NB4 (cell line): Measurements from ENCODE around the gene MAPK8IP1.

Source experiments
- DNase-seq: peaks from one replicate; pipeline ENCODE4 v3.0.0; 2010; ENCODE audit warnings: low read depth
- H3K4me3 ChIP-seq: one replicate; pipeline ENCODE4 v1.5.1; 2011; ENCODE audit warnings: mild to moderate bottlenecking, low read depth, low read length, moderate library complexity
- CTCF ChIP-seq: IDR thresholded peaks from one replicate; pipeline ENCODE4 v1.5.1; 2012; ENCODE audit warnings: low read depth, low read length
- MAX ChIP-seq: IDR thresholded peaks from 2 replicates; pipeline ENCODE4 v1.6.1; 2011; ENCODE audit warnings: low read depth, low read length
- MYC ChIP-seq: IDR thresholded peaks from 2 replicates; pipeline ENCODE4 v1.6.1; 2011; ENCODE audit warnings: low read depth, low read length
- POLR2A ChIP-seq: IDR thresholded peaks from 2 replicates; pipeline ENCODE4 v1.6.1; 2011; ENCODE audit warnings: mild to moderate bottlenecking; ENCODE audit not compliant: insufficient read length; ENCODE audit errors: extremely low read depth

The MAPK8IP1 gene

DNA sequence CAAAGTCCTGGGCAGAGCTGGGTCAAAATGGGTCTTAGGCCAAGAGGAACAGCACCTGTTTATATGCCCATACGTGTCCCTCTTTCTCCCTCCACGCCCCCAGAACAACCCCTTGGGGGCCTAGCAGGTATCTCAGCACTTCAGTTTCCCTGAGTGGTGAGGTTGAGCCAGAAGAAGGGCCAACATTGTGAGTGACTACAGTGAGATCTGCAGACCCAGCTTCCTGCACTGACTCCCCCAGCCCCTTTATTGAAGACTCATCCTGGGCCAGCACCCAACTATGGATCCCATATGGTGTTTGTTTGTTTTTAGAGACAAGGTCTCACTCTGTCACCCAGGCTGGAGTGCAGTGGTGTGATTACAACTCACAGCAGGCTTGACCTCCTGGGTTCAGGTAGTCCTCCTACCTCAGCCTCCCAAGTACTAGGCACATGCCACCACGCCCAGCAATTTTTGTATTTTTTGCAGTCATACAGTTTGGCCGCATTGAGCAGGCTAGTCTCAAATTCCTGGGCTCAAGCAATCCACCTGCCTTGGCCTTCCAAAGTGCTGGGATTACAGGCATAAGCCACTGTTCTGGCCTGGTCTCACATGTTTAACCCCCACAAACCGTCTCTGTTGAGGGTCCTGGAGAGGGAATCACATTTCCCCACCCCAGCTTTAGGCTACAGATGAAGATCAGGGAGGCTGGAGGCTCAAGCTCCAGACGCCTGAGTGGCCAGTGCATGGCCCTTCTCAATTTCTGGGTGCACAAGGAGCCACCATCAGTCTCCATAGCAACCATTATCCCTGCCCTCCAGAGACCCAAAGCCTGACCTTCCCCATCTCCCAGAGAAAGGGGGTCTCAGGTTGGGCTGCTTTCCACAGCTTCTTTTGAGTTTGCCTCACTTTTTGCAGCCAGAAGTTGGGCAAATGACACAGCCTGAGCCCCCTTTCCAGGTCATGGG lies 35.4 kb downstream of the MAPK8IP1 start:
- no peak for DNase-seq
- no peak overlapping the region for H3K4me3 ChIP-seq
- TF ChIP-seq CTCF: no peak
- TF ChIP-seq MAX: no peak
- no peak for TF ChIP-seq MYC
- no peak for TF ChIP-seq POLR2A

DNA sequence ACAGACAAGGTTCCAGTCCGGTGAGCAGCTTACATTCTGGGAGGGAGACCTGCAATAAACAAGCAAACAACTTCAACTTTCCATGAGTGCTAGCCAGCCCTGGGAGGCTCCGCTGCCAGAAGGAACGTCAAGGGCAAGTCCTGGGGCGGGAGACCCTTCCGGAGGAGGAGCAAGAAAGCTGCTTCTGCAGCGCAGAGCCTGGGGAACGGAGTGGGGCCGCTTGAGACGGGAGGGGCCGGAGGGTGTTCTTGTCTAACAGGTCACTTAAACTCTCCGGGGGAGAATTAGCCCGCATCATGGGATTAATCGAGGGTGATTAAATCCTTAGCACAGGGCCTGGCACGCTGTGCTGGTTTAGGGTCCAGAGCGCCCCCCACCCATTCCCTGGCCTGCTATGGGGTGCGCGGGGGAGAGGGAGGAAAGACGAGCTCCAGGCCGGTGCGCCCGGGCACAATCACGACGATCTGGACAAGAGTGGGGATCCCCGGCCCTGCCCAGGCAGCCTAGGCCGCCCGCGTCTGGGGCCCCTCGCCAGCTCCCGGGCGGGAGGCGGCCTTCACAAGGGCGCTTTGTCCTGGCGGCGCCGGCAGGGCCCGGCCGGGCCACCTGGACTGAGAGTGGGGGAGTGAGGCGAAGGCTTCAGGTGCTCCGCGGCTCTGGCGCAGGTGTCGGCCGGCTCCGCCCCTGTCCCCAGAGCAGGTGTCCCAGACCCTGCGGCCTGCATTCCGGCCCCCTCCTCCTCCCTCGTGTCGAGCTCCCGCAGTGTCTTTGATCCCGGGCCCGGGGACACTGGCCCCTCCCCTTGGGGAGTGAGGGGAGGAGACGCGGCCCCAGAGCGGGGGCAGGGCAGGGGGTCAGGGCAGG lies 36.3 kb downstream of the MAPK8IP1 start:
- DNase-seq: no peak
- no peak overlapping the region for H3K4me3 ChIP-seq
- TF ChIP-seq MYC: no peak
- no peak for TF ChIP-seq POLR2A
- TF ChIP-seq MAX: no peak
- TF ChIP-seq CTCF: no peak

DNA sequence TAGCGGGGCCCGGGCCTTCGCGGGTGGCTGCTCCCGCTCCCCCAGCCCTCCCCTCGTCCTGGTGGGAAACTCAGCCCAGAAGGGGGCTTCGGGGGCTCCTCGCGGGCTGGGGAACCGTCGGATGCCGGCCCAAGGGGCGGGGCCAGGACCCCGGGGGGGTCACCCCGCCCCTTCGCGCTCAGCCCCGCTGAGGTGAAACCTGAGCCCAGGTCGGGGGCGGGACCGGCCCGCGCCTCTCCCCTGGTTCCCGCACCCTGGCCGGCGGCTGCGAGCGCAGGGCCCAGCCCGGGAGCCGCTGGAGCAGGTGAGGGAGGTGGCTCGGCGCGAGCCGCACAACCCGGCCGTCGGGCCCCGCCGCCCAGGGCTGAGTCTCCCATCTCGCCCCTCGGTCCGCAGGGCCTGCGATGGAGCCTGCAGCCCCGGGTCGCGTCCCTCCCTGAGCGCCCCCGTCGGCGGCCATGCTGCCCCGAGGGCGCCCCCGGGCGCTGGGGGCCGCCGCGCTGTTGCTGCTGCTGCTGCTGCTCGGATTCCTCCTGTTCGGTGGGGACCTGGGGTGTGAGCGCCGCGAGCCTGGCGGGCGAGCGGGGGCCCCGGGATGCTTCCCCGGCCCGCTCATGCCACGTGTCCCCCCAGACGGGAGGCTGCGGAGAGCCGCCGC lies 37.1 kb downstream of the MAPK8IP1 start, which contains the start of gene LARGE2:
TSS of gene LARGE2 (plus strand) at position 232 of the 658 bp plus-strand sequence. CDS start at position 459, 227 bp downstream.
- TF ChIP-seq CTCF: no peak
- TF ChIP-seq POLR2A: no peak
- TF ChIP-seq MYC: no peak
- TF ChIP-seq MAX: no peak
- DNase-seq: no peak
- H3K4me3 ChIP-seq: no peak within 1 kb of the TSS

- H3K4me3 ChIP-seq: no peak overlapping the region
- DNase-seq: no peak
- no peak for TF ChIP-seq MAX
- no peak for TF ChIP-seq POLR2A
- no peak for TF ChIP-seq CTCF
- no peak for TF ChIP-seq MYC
Measured at GRCh38 chr11:45924036-45924915, 38.8 kb downstream of the MAPK8IP1 start.
